Ovary (tissue), 3 donors: ENCODE data around the gene TERT.

Experiments used
- POLR2A ChIP-seq: fragments of 450-650 bp; IDR thresholded peaks from one replicate; pipeline ENCODE4 v1.6.1; 2017; ENCODE audit warnings: antibody characterized with exemption, mild to moderate bottlenecking, moderate library complexity
- TF ChIP-seq, protein P1 (sequence below), 3 donors: fragments of 450-650 bp in 2 of 3; fragments of 200-600 bp in 1 of 3; IDR thresholded peaks; one replicate each; pipeline versions ENCODE4 v1.5.1 to v1.8.0; 2016 to 2022; ENCODE audit warnings: antibody characterized with exemption in 3 of 3, mild to moderate bottlenecking in 1 of 3
- donor health status: DM: no; HTN: no; CAD: no.

DNA sequence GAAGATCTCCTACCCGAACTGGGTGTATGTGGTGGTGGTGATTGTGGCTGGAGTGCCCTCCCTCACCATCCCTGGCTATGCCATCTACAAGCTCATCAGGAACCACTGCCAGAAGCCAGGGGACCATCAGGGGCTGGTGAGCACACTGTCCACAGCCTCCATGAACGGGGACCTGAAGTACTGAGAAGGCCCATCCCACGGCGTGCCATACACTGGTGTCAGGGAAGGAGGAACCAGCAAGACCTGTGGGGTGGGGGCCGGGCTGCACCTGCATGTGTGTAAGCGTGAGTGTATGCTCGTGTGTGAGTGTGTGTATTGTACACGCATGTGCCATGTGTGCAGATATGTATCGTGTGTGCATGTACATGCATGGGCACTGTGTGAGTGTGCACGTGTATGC lies 73.1 kb downstream of the TERT start:
- no peak for TF ChIP-seq POLR2A
- TF ChIP-seq, protein P1, sequence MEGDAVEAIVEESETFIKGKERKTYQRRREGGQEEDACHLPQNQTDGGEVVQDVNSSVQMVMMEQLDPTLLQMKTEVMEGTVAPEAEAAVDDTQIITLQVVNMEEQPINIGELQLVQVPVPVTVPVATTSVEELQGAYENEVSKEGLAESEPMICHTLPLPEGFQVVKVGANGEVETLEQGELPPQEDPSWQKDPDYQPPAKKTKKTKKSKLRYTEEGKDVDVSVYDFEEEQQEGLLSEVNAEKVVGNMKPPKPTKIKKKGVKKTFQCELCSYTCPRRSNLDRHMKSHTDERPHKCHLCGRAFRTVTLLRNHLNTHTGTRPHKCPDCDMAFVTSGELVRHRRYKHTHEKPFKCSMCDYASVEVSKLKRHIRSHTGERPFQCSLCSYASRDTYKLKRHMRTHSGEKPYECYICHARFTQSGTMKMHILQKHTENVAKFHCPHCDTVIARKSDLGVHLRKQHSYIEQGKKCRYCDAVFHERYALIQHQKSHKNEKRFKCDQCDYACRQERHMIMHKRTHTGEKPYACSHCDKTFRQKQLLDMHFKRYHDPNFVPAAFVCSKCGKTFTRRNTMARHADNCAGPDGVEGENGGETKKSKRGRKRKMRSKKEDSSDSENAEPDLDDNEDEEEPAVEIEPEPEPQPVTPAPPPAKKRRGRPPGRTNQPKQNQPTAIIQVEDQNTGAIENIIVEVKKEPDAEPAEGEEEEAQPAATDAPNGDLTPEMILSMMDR (IDR thresholded peaks at IDR 0.05) = no peak
